K562 (cell line): Measurements from ENCODE around the gene ACE. TPM values are rescaled to one million over a fixed set of nuclear protein-coding genes. Genes with fewer than 3 reads are reported as not detected.

Source experiments
- ATAC-seq: fragments of 200-7000 bp; cut with Tn5 transposase; 3 replicates; pipeline ENCODE4 v1.9.1; 2020; ENCODE audit warnings: moderate library complexity
- BruUV-seq: library from RNA; stranded (reverse); fragments of 400-500 nt; replicated peaks from 2 replicates; lab custom pipeline; 2021; lab: Mats Ljungman, UMichigan
- CTCF ChIA-PET: fragments of 300-600 bp; formaldehyde crosslinking; extraction: SDS; loops from one replicate; lab custom pipeline; 2021; ENCODE audit warnings: low intra/inter-chr PET ratio; lab: Yijun Ruan, JAX
- POLR2A ChIA-PET: fragments of 300-600, 350-650 bp; sonication (Branson Sonifier 250); formaldehyde crosslinking; extraction: SDS; loops from one replicate; lab custom pipeline; 2021; ENCODE audit warnings: antibody characterized with exemption, inconsistent platforms; lab: Yijun Ruan, JAX
- DNase-seq, 4 experiments: peaks; one replicate each; pipeline versions ENCODE4 v3.0.0 to v3.0.0-alpha.2; 2011 to 2018; ENCODE audit warnings: low spot score in 3 of 4, mixed read lengths in 3 of 4; ENCODE audit errors: extremely low read depth in 1 of 4
- FAIRE-seq: peaks from 2 replicates; lab custom pipeline; 2011; peaks lifted over from hg19 to GRCh38; lab: Jason Lieb, UNC
- H2AFZ ChIP-seq: 2 replicates; pipeline ENCODE4 v1.6.0; 2011; ENCODE audit warnings: low read depth, low read length, control low read depth, inconsistent platforms
- H3K27ac ChIP-seq: fragments of 200-600 bp; 3 replicates; pipeline ENCODE4 v1.8.0; 2011; ENCODE audit warnings: low read depth, mild to moderate bottlenecking, control low read depth, inconsistent platforms, low read length, moderate library complexity, mixed read lengths; ENCODE audit errors: extremely low read depth
- H3K27me3 ChIP-seq, 2 experiments: fragments of 300-600 bp in 1 of 2; 2 replicates in 1 of 2; 3 replicates in 1 of 2; pipeline versions ENCODE4 v1.6.0 to v1.8.0; 2011; ENCODE audit warnings: inconsistent platforms in 2 of 2, low read length in 2 of 2, mild to moderate bottlenecking in 1 of 2, mixed read lengths in 1 of 2, moderate library complexity in 1 of 2; ENCODE audit not compliant: control insufficient read depth in 2 of 2, insufficient read depth in 2 of 2
- H3K36me3 ChIP-seq: fragments of 300-600 bp; 3 replicates; pipeline ENCODE4 v1.8.0; 2011; ENCODE audit warnings: mild to moderate bottlenecking, low read length, inconsistent platforms; ENCODE audit not compliant: control insufficient read depth, insufficient read depth
- H3K4me1 ChIP-seq, 2 experiments: fragments of 200-600 bp in 1 of 2; replicated peaks in 1 of 2; 2 replicates in 1 of 2; 3 replicates in 1 of 2; pipeline versions ENCODE4 v1.5.1 to v1.8.0; 2011; ENCODE audit warnings: inconsistent platforms in 2 of 2, low read length in 2 of 2, mild to moderate bottlenecking in 1 of 2, mixed read lengths in 1 of 2, moderate library complexity in 1 of 2; ENCODE audit not compliant: control insufficient read depth in 2 of 2, insufficient read depth in 2 of 2
- H3K4me2 ChIP-seq: 2 replicates; pipeline ENCODE4 v1.6.1; 2011; ENCODE audit warnings: low read length, control low read depth, inconsistent platforms, mixed read lengths; ENCODE audit not compliant: insufficient read depth
- H3K4me3 ChIP-seq: fragments of 200-600 bp; sonication (generic), shearing (Covaris generic); 2 replicates; pipeline ENCODE4 v1.5.1; 2016; ENCODE audit warnings: control low read depth, inconsistent platforms
- H3K79me2 ChIP-seq: fragments of 200-600 bp; 3 replicates; pipeline ENCODE4 v1.8.0; 2011; ENCODE audit warnings: low read length, inconsistent platforms; ENCODE audit not compliant: control insufficient read depth, insufficient read depth
- H3K9ac ChIP-seq, 2 experiments: 2 replicates each; pipeline versions ENCODE4 v1.6.0 to v1.6.1; 2011; ENCODE audit warnings: low read depth in 2 of 2, low read length in 2 of 2, control low read depth in 1 of 2, inconsistent platforms in 1 of 2, mild to moderate bottlenecking in 1 of 2, mixed read lengths in 1 of 2; ENCODE audit not compliant: insufficient read depth in 1 of 2
- H3K9me1 ChIP-seq: one replicate; pipeline ENCODE4 v1.6.0; 2011; ENCODE audit warnings: inconsistent platforms, mild to moderate bottlenecking, low read length, moderate library complexity; ENCODE audit not compliant: control insufficient read depth, insufficient read depth
- H3K9me3 ChIP-seq: replicated peaks from 2 replicates; pipeline ENCODE4 v1.5.1; 2011; ENCODE audit warnings: low read depth, low read length, inconsistent platforms; ENCODE audit not compliant: control insufficient read depth, insufficient read depth
- H4K20me1 ChIP-seq: replicated peaks from 2 replicates; pipeline ENCODE4 v1.6.1; 2011; ENCODE audit warnings: low read length, inconsistent platforms, mixed read lengths; ENCODE audit not compliant: control insufficient read depth, insufficient read depth
- BCOR ChIP-seq: fragments of 450-650 bp; IDR thresholded peaks from 2 replicates; pipeline ENCODE4 v1.6.1; 2016
- CHCHD3 ChIP-seq: fragments of 250-450 bp; sonication (Bioruptor Pico); IDR thresholded peaks from 2 replicates; pipeline ENCODE4 v2.1.2; 2022; ENCODE audit warnings: mild to moderate bottlenecking
- EHMT2 ChIP-seq: fragments of 450-650 bp; IDR thresholded peaks from 2 replicates; pipeline ENCODE4 v1.6.1; 2018; ENCODE audit warnings: antibody characterized with exemption
- KLF10 ChIP-seq: fragments of 250-450 bp; sonication (Bioruptor Pico); IDR thresholded peaks from 2 replicates; pipeline ENCODE4 v1.6.1; 2021; ENCODE audit warnings: matching md5 sums
- MEF2D ChIP-seq: conservative IDR thresholded peaks from 2 replicates; pipeline ENCODE4 v1.6.1; 2016; ENCODE audit warnings: low read depth, missing genetic modification characterization, missing compliant biosample characterization
- WGBS: fragments of 100-300 bp; shearing (Covaris generic); methylation state at CpG from one replicate; pipeline ENCODE4 v1.1.6; 2016; ENCODE audit warnings: low coverage, mixed read lengths; ENCODE audit not compliant: insufficient coverage; ENCODE audit errors: missing lambda C conversion rate; 5-methylcytosine and 5-hydroxymethylcytosine counted together
- in situ Hi-C: fragments of 300-500 bp; cut with MboI; formaldehyde crosslinking; loops from 4 replicates; pipeline ENCODE4 v1.15.0; 2018; ENCODE audit warnings: inconsistent platforms, mixed read lengths
- intact Hi-C: fragments of 100-400 bp; cut with micrococcal nuclease; formaldehyde crosslinking; loops from 2 replicates; pipeline ENCODE4 v1.14.2; 2022
- polyA plus RNA-seq, 8 experiments: library from polyadenylated mRNA; depleted of rRNA in 4 of 8; stranded (reverse) in 5 of 8; unstranded in 3 of 8; fragments of >200 nt; fragmentation: Nextera tagmentation in 2 of 8; fragmentation: Illumina TruSeq in 1 of 8; extraction: Ambion mirVana in 2 of 8; extraction: Trizol in 1 of 8; gene quantifications; 2 replicates each; pipeline versions ENCODE4 v1.2.1 to v1.2.3, GENCODE V29; 2011 to 2014; ENCODE audit warnings: inconsistent platforms in 1 of 8, missing spikeins in 1 of 8
- total RNA-seq, 7 experiments: library from RNA; depleted of rRNA in 6 of 7; stranded (reverse); fragments of >200 nt in 6 of 7; fragmentation: Illumina TruSeq in 2 of 7; extraction: Trizol in 2 of 7; gene quantifications; 2 replicates each; pipeline versions ENCODE4 v1.2.1 to v1.2.3, GENCODE V29; 2011 to 2021; ENCODE audit warnings: low replicate concordance in 1 of 7
- TF ChIP-seq, protein P1 (sequence below): fragments of 200-600 bp; sonication (generic); IDR thresholded peaks from one replicate; pipeline ENCODE4 v1.6.1; 2012; ENCODE audit warnings: mild to moderate bottlenecking, low read depth, low read length, inconsistent platforms

Gene ACE
- total and polyA plus RNA-seq, 9 of the 15 experiments (the other 6 are each of a cell fraction or from before 2014, with no cell fraction given) = 0.07 to 2.5 (median 0.47) TPM; not detected in 1

DNA sequence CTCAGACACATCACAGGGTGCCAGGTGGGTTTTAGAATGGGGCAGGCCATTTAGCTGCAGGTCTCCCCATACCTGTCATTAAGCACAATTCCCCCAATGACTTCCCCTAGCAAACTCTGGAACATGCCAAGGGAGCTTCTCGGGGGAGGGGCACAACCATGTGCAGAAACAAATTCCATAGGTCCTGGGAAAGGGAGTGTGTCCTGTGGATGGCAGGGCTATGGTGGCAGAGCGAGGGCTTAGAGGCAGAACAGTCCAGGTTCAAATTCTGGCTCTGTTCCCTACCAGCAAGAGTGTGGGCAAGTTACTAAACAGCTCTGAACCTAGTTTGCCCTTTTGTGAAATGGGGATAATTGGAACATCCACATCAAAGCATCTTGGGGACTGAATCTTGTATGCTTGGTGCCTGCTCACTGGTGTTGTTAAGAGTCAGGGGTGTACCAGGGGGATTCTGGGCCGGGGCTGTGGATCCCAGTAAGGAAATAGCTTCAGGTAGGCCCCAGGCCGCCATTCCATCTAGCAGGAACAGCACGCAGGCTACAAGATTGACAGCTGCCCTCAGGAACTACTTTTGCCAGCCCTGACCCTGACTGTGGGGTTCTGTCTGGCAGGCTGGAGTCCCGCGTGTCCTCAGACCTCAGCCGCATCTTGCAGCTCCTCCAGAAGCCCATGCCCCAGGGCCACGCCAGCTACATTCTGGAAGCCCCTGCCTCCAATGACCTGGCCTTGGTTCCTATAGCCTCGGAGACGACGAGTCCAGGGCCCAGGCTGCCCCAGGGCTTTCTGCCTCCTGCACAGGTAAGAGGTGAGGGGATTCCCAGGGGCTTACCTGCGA is 67.8 kb downstream of the ACE start (continued):
- TF ChIP-seq EHMT2 = no peak
- TF ChIP-seq CHCHD3 = no peak
- TF ChIP-seq KLF10 = no peak

DNA sequence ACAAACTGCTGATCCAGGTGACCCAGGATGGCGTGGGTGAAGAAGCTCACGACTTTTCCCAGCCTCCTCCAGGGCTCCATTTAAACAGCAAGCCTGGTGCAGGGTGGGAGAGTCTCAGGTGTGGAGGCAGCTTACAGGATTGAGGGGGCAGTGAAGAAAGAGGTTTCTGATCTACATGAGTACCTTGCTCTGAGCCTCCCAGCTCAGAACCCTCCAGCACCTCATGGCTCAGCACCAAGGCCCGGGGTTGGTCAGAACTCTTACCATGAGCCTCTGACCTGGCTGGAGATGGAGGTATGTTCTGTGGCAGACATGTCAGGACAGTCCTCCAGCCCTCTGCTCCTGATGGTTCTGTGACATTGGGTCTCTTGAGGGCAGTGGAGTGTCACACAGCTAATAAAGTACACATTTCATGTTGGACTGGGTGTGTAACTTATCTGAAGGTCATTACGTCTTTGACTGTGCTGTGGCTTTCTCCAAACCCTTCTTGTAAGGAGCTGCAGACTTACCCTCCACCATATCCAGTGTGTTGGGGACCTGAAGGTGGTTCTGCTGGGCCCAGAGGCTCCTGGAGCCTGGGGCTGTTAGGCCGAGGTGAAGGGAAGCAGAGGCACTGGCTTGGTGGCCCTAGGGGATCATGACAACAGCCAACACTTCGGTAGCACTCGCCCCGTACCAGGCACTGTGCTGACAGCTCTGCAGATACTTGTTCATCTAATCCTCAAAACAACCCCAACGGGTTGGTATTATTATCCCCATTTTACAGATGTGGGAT is 69.6 kb downstream of the ACE start:
- Histone ChIP-seq H3K4me1 (peaks cover 0 to 22% of the 10 kb centered on the region in 2 experiments; a peak in 2 of 5 replicates), H3K4me3 (no peak overlapping the region), H3K9me1 (no peaks in the 10 kb centered on the region), H3K36me3 (no peaks in the 10 kb centered on the region), H2AFZ (no peak overlapping the region), H3K79me2 (peaks cover 18% of the 10 kb centered on the region), H3K9me3 (no peaks in the 10 kb centered on the region), H3K9ac (peak overlapping the region in 1 of 2 experiments; percentile 53; a peak in 1 of 4 replicates)
- intact Hi-C loops = no loop called here
- WGBS = 51% methylated on average over 9 of the region's 9 CpGs
- no TSS peak for BruUV-seq
- in situ Hi-C loops = no loop called here
- POLR2A ChIA-PET = interaction anchor here (0.6 to 1.5 kb wide), 5 partner anchors 10 to 245 kb away, joined by 3 to 4 read pairs (median 3); no protein-coding TSS in a partner anchor
- FAIRE-seq = no peak
- TF ChIP-seq MEF2D (tag) (no peak), BCOR (peak; percentile 61)
- TF ChIP-seq, protein P1, sequence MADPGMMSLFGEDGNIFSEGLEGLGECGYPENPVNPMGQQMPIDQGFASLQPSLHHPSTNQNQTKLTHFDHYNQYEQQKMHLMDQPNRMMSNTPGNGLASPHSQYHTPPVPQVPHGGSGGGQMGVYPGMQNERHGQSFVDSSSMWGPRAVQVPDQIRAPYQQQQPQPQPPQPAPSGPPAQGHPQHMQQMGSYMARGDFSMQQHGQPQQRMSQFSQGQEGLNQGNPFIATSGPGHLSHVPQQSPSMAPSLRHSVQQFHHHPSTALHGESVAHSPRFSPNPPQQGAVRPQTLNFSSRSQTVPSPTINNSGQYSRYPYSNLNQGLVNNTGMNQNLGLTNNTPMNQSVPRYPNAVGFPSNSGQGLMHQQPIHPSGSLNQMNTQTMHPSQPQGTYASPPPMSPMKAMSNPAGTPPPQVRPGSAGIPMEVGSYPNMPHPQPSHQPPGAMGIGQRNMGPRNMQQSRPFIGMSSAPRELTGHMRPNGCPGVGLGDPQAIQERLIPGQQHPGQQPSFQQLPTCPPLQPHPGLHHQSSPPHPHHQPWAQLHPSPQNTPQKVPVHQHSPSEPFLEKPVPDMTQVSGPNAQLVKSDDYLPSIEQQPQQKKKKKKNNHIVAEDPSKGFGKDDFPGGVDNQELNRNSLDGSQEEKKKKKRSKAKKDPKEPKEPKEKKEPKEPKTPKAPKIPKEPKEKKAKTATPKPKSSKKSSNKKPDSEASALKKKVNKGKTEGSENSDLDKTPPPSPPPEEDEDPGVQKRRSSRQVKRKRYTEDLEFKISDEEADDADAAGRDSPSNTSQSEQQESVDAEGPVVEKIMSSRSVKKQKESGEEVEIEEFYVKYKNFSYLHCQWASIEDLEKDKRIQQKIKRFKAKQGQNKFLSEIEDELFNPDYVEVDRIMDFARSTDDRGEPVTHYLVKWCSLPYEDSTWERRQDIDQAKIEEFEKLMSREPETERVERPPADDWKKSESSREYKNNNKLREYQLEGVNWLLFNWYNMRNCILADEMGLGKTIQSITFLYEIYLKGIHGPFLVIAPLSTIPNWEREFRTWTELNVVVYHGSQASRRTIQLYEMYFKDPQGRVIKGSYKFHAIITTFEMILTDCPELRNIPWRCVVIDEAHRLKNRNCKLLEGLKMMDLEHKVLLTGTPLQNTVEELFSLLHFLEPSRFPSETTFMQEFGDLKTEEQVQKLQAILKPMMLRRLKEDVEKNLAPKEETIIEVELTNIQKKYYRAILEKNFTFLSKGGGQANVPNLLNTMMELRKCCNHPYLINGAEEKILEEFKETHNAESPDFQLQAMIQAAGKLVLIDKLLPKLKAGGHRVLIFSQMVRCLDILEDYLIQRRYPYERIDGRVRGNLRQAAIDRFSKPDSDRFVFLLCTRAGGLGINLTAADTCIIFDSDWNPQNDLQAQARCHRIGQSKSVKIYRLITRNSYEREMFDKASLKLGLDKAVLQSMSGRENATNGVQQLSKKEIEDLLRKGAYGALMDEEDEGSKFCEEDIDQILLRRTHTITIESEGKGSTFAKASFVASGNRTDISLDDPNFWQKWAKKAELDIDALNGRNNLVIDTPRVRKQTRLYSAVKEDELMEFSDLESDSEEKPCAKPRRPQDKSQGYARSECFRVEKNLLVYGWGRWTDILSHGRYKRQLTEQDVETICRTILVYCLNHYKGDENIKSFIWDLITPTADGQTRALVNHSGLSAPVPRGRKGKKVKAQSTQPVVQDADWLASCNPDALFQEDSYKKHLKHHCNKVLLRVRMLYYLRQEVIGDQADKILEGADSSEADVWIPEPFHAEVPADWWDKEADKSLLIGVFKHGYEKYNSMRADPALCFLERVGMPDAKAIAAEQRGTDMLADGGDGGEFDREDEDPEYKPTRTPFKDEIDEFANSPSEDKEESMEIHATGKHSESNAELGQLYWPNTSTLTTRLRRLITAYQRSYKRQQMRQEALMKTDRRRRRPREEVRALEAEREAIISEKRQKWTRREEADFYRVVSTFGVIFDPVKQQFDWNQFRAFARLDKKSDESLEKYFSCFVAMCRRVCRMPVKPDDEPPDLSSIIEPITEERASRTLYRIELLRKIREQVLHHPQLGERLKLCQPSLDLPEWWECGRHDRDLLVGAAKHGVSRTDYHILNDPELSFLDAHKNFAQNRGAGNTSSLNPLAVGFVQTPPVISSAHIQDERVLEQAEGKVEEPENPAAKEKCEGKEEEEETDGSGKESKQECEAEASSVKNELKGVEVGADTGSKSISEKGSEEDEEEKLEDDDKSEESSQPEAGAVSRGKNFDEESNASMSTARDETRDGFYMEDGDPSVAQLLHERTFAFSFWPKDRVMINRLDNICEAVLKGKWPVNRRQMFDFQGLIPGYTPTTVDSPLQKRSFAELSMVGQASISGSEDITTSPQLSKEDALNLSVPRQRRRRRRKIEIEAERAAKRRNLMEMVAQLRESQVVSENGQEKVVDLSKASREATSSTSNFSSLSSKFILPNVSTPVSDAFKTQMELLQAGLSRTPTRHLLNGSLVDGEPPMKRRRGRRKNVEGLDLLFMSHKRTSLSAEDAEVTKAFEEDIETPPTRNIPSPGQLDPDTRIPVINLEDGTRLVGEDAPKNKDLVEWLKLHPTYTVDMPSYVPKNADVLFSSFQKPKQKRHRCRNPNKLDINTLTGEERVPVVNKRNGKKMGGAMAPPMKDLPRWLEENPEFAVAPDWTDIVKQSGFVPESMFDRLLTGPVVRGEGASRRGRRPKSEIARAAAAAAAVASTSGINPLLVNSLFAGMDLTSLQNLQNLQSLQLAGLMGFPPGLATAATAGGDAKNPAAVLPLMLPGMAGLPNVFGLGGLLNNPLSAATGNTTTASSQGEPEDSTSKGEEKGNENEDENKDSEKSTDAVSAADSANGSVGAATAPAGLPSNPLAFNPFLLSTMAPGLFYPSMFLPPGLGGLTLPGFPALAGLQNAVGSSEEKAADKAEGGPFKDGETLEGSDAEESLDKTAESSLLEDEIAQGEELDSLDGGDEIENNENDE = no peak
- TF ChIP-seq, all 486 proteins: peak for 1
- DNase-seq (no peak), ATAC-seq (no peak)
- Histone ChIP-seq H4K20me1 (peaks cover 3% of the 10 kb centered on the region; the same call in 1 of the 2 replicates), H3K27me3 (no peaks in the 10 kb centered on the region), H3K4me2 (no peak overlapping the region), H3K27ac (no peak overlapping the region)
- CTCF ChIA-PET = no interaction called here
